Occipital lobe (tissue), 2 donors: ENCODE data around the gene CLEC2B. TPM values are rescaled to one million over a fixed set of nuclear protein-coding genes. Genes with fewer than 3 reads are reported as not detected.

Experiments
- DNase-seq: peaks from one replicate; lab custom pipeline; 2025; lab: John Stamatoyannopoulos, UW
- total RNA-seq: library from RNA; depleted of rRNA; stranded (reverse); fragments of >200 nt; gene quantifications from one replicate; pipeline ENCODE4 v1.2.3, GENCODE V29; 2014

CLEC2B gene
- total RNA-seq, 1 donor from 2014 or later = 2.7 TPM

DNA sequence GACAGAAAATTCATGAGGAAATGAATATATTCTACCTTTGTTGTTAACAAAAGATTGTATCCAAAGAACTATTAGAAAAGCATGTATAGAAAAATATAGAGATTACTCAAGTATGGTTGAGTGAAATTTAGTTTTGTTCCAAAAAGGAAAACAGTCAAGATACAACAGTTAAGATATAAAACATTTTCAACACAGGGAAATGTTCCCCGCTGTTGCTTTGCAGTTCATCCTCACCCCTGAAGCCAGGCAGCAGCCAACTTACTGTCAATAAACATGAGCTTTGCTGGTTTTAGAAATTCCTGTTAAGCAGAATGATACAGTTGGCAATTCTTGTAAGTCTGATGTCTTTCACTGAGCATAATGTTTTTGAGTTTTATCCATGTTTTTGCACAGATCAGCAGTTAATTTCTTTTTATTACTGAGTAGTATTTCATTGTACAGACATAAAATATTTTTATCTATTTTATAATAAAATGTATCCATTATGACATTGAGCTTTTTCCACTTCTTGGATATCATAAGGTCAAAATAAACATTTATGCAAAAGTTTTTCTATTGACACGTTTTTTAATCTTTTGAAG is 1.2 kb upstream of the CLEC2B start:
- no peak for DNase-seq

DNA sequence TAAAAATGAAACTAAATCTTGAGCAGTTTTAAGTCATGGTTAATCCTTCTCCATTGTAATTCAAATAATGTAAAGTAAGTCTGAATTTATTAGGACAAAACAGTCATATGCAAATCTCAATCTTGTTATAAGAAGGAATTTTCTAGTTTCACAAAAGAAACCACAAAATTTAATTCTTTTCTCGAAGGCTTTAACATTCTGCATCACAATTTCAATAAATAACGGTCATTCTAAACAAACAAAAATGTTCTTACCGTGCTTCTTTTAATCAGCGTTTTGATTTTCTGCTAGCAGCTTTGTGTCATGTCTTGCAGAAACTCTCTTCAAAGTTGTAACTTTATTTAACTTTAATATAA is 225 bp downstream of the CLEC2B start:
- no peak for DNase-seq

DNA sequence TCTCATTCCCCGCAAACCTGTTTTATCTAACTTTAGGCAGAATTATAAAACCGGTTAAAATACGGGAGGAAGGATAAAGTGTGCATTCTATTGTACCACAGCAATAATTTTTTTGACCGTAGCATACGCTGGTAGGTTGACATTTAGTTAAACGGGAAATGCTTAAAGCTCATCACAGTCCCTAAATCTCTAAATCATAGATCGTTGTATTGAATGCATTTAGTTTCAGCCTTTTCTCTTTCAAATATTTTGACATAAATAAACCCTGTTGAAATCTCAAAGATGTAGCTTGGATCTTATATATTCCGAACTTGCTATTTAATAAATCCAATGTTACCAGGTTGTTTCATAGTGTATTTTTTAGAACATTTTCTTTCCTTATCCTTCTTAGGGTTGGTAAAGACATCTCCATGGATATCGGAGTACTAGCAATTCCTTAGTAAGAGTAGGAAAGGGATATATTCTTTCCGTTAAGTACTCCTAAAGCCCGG is 798 bp downstream of the CLEC2B start:
- no peak for DNase-seq

DNA sequence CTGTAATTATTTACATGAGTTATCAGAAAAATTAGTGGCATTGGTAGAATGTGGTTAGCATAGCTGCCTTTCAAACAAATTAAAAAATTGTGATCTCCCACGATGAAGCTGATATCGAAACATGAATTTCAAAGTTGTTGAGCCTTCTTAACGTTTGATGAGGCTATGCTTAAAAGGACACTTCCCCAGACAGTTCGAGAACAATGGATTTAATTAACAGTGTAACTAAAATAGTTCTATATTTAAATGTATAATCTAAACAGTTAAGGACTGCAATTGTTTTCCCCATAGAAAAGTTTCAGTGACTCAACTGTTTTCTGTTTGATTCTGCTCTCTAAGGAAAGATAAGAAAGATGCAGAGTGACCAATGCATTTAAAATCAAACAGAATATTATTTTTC is 1.6 kb downstream of the CLEC2B start:
- no peak for DNase-seq

DNA sequence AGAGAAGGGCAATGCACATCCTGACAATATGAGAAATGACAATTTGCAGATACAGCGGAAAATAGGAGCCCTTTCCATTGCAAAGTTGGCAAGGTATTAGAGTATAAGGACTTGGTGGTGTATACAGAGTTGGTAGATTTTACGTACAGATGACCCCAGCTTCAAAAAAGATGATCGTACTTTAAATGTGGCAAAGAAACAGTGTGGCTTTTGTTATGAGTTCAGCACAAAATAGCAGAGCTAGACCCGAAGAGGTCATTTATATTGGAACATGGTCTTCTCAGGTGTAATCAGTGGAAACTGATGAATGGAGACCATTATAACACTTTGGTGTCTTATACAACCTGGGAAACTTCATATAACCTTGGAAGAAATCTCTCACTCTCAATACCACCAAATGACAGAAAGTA is 2.3 kb downstream of the CLEC2B start:
- no peak for DNase-seq

DNA sequence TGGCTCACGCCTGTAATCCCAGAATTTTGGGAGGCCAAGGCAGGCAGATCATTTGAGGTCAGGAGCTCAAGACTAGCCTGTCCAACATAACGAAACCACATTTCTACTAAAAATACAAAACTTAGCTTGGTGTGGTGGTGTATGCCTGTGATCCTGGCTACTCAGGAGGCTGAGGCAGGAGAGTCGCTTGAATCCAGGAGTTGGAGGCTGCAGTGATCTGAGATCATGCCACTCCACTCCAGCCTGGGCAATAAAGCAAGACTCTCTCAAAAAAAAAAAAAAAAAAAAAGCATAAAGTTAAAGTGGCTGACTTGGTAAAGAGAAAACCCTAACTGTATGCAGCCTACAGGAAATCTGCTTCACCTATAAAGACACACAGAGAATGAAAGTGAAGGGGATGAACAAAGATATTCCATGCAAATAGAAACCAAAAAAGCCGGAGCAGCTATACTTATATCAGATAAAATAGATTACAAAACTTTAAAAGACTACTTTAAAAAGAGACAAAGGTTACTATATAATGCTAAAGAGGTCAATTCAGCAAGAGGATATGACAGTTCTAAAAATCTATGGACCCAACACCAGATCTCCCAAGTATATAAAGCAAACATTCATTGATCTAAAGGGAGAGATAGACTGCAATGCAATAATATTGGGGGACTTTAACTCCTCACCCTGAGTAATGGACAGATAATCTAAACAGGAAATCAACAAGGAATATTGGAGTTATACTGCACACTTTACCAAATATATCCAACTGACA is 4.1 kb downstream of the CLEC2B start:
- DNase-seq = no peak

DNA sequence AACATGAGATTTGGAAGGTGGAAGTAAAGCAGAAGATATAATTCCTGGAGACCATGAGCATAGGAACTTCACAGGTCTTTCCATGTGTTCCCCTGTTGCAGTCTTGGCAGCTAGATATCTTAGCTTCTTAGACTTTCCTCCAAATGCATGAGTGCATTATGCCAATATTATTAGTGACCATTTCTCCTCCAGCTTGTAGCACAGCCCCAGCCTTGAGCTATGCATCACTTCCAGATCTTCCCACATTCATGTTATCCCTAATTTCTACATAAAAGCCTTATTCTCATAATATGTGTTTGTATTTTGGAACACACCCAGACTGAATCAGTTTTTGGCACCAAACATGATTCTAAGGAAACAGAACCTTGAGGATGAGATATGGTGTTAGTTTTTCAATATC is 11.0 kb downstream of the CLEC2B start:
- DNase-seq = no peak

DNA sequence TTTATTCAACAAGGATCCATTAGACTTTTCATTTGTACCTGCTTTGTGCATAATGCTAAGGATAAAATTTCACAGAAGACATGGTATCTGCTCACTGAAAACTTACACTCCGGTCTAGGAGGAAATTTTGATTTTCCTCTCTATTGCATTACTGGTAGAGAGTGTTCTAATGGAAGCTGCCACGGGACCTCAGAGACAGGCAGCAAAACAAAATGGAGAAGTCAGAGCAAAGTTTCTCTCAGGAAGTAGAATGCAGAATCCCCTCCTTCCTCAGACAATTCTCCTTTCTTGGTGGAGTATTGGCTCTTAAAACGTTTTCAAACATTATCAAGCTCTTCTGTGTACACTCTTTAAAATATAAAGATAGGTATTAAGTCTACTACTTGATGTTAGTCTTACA is 12.3 kb downstream of the CLEC2B start:
- no peak for DNase-seq

DNA sequence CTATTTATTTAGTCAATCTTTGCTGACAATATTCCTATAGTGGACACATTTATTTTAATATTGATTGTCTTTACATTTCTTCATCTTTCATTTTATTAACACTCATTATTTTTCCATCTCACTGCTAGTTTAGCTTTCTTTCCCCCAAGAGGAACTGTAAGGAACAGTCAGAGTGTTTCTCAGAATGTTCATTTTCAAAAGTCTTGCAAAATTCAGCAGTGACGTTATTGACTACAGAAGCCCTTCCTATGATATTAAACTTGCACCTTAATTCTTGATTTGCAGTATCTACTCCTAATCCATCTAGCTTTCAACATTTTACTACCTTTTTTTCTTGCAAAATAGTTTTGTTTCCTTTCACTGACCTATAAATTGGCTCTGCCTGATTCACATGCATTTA is 13.0 kb downstream of the CLEC2B start:
- DNase-seq = no peak

DNA sequence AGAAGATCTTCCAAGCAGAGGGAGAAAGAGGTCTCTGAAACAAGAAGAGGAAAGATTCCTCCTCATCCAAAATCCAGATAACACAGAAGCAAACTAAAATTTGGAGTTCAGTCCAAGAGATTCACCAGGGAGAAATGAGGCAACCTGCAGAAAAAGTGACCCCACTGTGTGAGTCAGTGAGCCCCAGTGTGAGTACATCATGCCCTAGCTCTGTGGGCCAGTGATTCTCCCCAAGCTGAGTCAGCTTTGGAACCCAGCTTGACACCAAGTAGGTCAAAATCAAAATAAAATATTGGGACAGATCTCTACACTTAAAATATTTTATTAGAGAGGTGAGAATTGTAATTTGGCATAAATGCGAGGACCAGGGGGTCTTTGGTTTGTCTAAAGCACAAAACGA is 17.2 kb downstream of the CLEC2B start:
- no peak for DNase-seq

DNA sequence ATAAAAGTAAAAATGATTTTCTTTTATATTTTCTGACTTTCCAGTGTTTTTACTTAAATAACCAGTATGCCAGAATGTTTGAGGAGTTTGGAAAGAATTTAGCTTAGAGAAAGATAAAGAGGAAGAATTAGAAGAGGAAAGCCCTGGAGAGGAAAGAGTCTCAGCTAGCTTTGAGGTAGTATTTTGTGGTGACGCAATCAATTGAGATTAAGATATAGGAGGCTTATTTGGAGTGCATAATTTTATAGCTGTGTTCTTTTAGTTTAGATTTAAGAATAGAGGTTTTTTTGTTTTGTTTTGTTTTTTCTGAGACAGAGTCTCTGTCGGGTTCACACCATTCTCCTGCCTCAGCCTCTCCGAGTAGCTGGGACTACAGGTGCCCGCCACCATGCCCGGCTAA is 18.1 kb downstream of the CLEC2B start:
- DNase-seq = no peak

DNA sequence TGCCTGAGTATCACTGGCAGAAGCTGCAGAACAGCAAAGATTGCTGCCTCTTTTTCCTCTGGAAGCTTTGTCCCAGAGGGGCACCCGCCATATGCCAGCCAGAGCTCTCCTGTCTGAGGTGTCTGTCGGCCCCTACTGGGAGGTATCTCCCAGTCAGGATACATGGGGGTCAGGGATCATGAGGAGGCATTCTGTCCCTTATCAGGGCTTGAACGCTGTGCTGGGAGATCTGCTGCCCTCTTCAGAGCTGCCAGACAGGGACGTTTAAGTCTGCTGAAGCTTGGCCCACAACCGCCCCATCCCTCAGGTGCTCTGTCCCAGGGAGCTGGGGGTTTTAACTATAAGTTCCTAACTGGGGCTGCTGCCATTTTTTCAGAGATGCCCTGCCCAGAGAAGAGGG is 20.3 kb downstream of the CLEC2B start:
- no peak for DNase-seq

DNA sequence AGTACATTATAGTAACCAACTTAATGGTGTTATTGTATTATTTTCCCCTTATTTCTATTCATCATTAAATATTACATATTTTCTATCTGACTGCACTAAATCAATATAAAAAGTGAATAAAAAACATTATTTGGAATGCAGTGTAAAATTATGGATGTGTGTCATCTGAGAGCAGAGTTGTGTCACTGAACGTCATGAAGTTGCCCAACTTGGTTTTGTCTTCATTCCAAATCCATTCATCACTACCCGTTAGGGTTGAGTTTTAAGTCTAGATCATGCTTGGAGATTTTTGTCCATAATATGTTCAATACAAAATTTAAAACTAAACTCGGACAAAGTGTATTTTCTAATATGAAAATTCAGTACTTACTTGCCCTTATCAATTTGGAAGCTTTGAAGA is 25.7 kb downstream of the CLEC2B start:
- DNase-seq = no peak

DNA sequence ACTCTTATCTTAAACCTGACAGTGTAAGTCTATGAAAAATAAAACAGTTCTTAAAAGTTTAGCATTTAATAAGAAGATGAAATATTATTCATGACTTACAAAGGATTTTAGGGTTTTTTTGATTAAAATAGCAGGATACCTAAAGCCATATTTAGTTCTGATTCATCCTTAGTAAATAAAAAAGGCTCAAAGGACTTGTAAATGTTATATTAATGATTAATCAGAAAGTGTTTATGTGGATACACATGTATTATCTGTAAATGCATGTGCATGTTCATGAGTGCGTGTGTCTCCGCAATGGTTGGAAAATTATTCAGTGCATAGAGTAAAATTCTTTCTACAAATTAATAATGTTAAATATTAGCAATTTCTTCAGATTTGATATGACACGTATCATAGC is 37.4 kb downstream of the CLEC2B start:
- DNase-seq = no peak

DNA sequence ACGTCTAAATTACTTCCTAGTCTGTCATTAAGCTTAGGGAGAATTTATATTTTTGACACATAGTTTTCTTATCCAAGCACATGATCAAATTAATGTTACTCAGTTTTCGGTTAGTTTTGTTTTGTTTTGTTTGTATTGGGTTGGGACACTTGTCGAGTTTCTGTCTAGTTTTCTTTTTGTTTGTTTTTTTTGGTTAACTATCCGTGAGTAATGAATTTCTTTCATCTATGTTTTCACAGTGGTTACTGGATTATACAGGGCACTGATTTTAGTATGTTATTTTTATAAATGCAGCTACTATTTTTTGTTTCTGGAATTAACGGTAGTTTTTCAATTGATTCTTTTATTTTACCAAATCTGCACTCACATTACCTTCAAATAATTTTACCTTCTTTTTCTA is 39.2 kb downstream of the CLEC2B start:
- DNase-seq = no peak

DNA sequence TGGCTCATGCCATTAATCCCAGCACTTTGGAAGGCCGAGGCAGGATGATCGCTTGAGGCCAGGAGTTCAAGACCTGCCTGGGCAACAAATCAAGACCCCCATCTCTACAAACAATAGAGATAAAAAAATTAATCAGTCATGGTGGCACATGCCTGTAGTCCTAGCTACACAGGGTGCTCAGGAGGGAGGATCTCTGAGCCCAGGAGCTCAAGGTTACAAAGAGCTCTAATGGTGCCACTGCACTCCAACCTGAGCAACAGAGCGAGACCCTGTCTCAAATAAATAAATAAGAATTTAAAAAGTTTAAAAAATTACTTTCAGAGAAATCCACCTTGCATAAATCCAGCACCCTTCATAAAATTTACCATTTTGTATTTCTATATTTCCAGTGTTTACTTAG is 39.7 kb downstream of the CLEC2B start:
- DNase-seq = no peak

DNA sequence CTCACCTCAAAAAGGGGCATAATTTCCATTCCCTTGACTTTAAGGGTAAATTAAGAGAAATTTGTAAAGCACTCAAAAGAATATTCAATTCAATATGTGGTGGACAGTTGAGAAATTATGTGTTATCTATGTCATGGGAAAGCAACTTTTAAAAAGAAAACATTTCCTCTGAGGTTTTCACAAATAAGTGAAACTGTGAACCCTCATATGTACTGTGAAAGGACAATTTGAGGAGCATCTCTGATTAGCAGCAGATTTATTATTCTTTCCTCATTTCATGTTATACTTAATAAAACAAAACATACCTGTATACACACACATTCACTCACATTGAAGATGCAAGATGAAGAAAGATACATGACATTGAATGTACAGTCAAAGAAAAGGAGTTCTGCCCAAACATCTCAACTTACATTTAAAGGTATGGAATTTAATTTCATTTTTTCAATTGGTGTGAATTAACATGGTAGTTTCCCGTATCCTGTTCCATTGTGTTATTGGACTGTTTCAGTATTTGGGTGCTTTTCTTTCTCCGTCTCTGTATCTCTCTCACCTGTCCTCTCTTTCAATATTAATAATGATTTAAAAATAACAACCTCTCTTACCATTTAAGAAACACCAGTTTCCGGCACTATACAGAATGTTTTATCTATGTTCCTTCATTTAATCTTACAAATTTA is 41.8 kb downstream of the CLEC2B start, which contains the start of gene KLRF1:
Gene KLRF1, plus strand, starts transcription at position 273 of the 680 bp plus-strand sequence. Its CDS starts 64 bp downstream, at position 337.
- no peak for DNase-seq

DNA sequence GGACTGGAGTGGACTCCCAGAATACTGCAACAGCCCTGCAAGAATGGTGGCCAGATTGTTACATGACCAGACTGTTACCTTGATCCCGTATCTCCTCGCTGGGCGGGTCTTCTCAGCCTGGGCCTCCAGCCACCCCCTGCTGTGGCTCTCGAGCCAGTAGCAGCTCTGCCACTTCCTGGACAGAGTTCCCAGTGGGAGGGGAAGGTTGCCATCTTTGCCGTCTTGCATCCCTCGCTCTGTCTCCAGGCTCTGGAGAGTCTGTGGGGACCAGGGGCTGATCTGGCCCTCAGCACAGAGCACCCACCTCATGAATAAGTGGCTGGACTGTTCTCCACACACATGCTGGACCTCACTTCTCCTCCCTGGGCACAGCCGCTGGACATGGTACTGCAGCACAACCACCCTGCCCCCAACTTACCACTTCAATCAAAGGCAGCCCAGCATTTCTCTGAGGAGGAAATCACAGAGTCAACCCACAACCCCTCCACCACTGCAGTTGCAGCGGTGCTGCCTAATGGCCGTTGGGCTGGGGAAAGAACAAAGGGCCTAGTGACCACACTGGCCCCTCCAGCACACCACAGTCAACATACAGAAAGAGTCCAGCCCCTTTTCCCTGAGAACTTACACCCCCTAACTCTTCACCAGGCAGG is 48.7 kb downstream of the CLEC2B start:
- DNase-seq = no peak

DNA sequence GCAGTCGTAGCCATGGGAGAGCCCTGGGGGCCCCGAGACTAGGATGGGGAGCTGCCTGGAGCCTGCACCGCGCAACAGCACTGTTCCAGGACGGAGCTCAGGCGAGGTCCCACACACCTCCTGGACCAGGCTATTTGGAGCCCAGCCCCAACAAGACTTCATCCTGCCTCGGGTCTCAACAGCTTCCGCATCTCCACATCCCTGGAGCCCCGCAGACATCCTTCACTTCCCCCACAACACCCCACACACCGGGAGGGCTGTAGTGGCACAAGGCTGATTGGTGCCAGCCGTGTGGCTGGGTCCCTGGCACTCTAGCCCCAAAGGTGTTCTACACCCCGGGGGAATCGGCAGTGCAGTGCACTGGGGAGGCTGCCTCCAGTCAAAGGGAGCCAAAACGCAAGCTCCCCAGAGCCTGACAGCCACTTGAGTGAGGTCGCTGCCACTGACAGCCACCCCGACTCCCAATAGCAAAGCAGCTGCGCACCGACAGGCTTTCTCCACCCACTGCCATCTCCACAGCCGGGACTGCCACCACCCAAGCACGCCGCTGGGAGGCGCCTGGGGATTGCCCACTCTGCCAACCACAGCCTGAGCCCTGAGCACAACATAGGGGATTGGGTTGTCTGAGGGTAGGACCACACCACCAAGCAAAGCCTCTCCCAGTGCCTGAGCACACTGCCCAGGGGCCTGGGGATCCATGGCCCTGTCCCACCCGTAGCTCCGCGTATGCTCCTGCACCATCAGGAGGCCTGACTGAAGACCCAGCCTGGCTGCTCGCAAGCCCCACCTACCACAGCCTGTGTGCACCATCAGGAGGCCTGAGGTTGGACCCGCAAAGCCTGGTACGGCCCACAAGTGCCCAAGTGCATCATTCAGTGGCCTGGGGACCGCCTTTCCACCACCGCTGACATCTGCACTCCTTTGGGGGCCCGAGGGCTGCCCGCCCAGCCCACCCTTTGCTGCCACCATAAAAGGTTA is 55.0 kb downstream of the CLEC2B start:
- DNase-seq = peak; percentile 5

DNA sequence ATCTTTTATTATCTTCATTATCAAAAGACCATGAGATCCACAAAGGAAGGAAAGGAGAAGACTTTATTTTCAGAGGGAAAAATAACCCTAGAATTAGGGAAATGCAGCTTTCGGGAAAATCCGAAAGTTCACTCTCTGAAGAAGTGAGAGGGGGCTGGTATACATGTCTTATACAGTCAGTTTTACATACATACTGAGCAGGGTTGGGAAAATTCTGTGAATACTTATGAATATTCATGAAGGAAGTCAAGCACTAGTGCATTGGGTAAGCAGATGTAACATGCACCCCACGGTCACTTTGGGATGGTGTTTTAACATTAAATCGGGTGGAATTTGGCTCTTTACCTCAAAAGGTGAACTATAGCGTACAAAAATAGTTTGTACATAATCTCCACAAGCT is 57.5 kb downstream of the CLEC2B start:
- DNase-seq = no peak

DNA sequence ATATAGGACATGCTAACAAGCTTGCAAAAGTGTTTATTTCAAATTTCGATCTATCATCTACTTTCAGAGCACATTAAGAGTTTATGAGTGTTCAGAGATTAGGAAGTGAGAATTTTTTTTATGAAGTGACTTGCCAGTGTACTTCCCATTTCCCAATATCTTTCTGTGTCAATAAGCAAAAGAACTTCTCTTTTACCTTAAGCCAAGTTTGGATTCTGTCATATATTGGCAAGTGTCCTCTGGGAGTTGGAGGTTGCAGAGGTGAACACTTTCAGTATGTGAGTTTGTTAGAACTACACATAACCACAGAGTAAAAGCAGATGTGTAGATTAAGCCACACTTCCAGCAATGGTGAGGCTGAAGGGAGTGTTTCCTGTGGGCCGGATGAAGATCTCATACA is 58.5 kb downstream of the CLEC2B start:
- no peak for DNase-seq
